ENCODE results near the gene USP48.

- TF ChIP-seq CTCF (conservative IDR thresholded peaks at IDR 0.05; ENCODE audit: low read depth, low read length) = no peak
- TF ChIP-seq RAD21 (IDR thresholded peaks at IDR 0.05; ENCODE audit: low read length) = no peak
- TF ChIP-seq RFX5 (IDR thresholded peaks at IDR 0.05; ENCODE audit: low read depth, low read length) = no peak
- TF ChIP-seq BHLHE40 (IDR thresholded peaks at IDR 0.05; ENCODE audit: low read depth, low read length) = no peak
- no peak for TF ChIP-seq ELK1 (IDR thresholded peaks at IDR 0.05; ENCODE audit: borderline replicate concordance, low read depth, low read length)
- TF ChIP-seq POLR2A (IDR thresholded peaks at IDR 0.05; ENCODE audit: low read depth, low read length) = no peak
- no peak for TF ChIP-seq RCOR1 (IDR thresholded peaks at IDR 0.05; ENCODE audit: insufficient replicate concordance, low read length)
- TF ChIP-seq USF2 (IDR thresholded peaks at IDR 0.05; ENCODE audit: low read depth, low read length) = no peak
- no peak for TF ChIP-seq NFE2L2 (IDR thresholded peaks at IDR 0.05; ENCODE audit: low read depth, low read length)
Measured at GRCh38 chr1:21670956-21671902, 111.7 kb downstream of the USP48 start.

Data from IMR-90 (cell line).